H1 (cell line): ENCODE data around the gene SYK. TPM values are rescaled to one million over a fixed set of nuclear protein-coding genes. Genes with fewer than 3 reads are reported as not detected.

ENCODE experiments used
- CTCF ChIA-PET: fragments of 300-600 bp; sonication (Branson Sonifier 250); formaldehyde crosslinking; loops from one replicate; lab custom pipeline; 2021; ENCODE audit not compliant: partially characterized antibody; lab: Charles Lee
- POLR2A ChIA-PET: fragments of 300-600 bp; sonication (Branson Sonifier 250); formaldehyde crosslinking; loops from one replicate; lab custom pipeline; 2021; ENCODE audit warnings: inconsistent platforms; ENCODE audit not compliant: partially characterized antibody; lab: Charles Lee
- DNase-seq, 2 experiments: peaks; one replicate each; pipeline versions ENCODE4 v3.0.0 to v3.0.0-alpha.2; 2010 to 2022; ENCODE audit warnings: low spot score in 2 of 2, low read depth in 1 of 2, mixed read lengths in 1 of 2
- FAIRE-seq: peaks from 2 replicates; lab custom pipeline; 2011; peaks lifted over from hg19 to GRCh38; lab: Jason Lieb, UNC
- H2AFZ ChIP-seq: 2 replicates; pipeline ENCODE4 v1.8.1; 2012; ENCODE audit warnings: low read length, inconsistent platforms
- H2AK5ac ChIP-seq: 2 replicates; pipeline ENCODE4 v1.6.1; 2013; ENCODE audit warnings: low read depth, low read length
- H2BK120ac ChIP-seq: replicated peaks from 2 replicates; pipeline ENCODE3; 2013; ENCODE audit warnings: low read depth, low read length, inconsistent platforms
- H2BK12ac ChIP-seq: 2 replicates; pipeline ENCODE4 v1.6.1; 2013; ENCODE audit warnings: low read depth, low read length
- H2BK15ac ChIP-seq: 2 replicates; pipeline ENCODE4 v1.6.1; 2013; ENCODE audit warnings: low read length
- H2BK20ac ChIP-seq: 2 replicates; pipeline ENCODE4 v1.6.1; 2013; ENCODE audit warnings: low read length
- H2BK5ac ChIP-seq: 2 replicates; pipeline ENCODE4 v1.6.1; 2013; ENCODE audit warnings: low read depth, low read length
- H3K14ac ChIP-seq: 2 replicates; pipeline ENCODE4 v1.6.1; 2013; ENCODE audit warnings: inconsistent platforms; ENCODE audit not compliant: insufficient read length
- H3K18ac ChIP-seq: 2 replicates; pipeline ENCODE4 v1.6.1; 2013; ENCODE audit warnings: low read length; ENCODE audit errors: extremely low read depth
- H3K23ac ChIP-seq: 2 replicates; pipeline ENCODE4 v1.6.1; 2013; ENCODE audit warnings: inconsistent platforms; ENCODE audit not compliant: insufficient read length
- H3K23me2 ChIP-seq: 2 replicates; pipeline ENCODE4 v1.6.1; 2013; ENCODE audit warnings: low read depth, low read length
- H3K27ac ChIP-seq: 2 replicates; pipeline ENCODE4 v1.6.1; 2011; ENCODE audit warnings: low read depth, low read length, inconsistent platforms
- H3K27me3 ChIP-seq, 4 experiments: replicated peaks in 1 of 4; 1 replicate in 1 of 4; 2 replicates in 3 of 4; pipeline versions ENCODE4 v1.6.1 to v1.8.1; 2011 to 2013; ENCODE audit warnings: low read length in 3 of 4, mild to moderate bottlenecking in 3 of 4, inconsistent platforms in 2 of 4, mixed read lengths in 2 of 4, moderate library complexity in 1 of 4; ENCODE audit not compliant: control insufficient read depth in 3 of 4, insufficient read depth in 3 of 4; ENCODE audit errors: extremely low read depth in 1 of 4
- H3K36me3 ChIP-seq, 4 experiments: 2 replicates each; pipeline versions ENCODE4 v1.6.1 to v1.8.1; 2011 to 2013; ENCODE audit warnings: mild to moderate bottlenecking in 4 of 4, low read length in 3 of 4, moderate library complexity in 2 of 4, control low read depth in 1 of 4, inconsistent platforms in 1 of 4; ENCODE audit not compliant: insufficient read depth in 4 of 4, control insufficient read depth in 2 of 4
- H3K4ac ChIP-seq: replicated peaks from 2 replicates; pipeline ENCODE3; 2013; ENCODE audit warnings: low read length, low read depth, mixed read lengths, inconsistent platforms; ENCODE audit not compliant: insufficient read length
- H3K4me1 ChIP-seq, 4 experiments: replicated peaks in 1 of 4; 1 replicate in 1 of 4; 2 replicates in 3 of 4; pipeline versions ENCODE4 v1.6.1 to v1.8.1; 2011 to 2013; ENCODE audit warnings: low read length in 3 of 4, inconsistent platforms in 2 of 4, mixed read lengths in 1 of 4; ENCODE audit not compliant: insufficient read depth in 4 of 4, control insufficient read depth in 3 of 4
- H3K4me2 ChIP-seq, 2 experiments: 2 replicates each; pipeline versions ENCODE4 v1.6.1 to v1.8.1; 2011 to 2013; ENCODE audit warnings: low read depth in 2 of 2, low read length in 2 of 2, control low read depth in 1 of 2, inconsistent platforms in 1 of 2, mild to moderate bottlenecking in 1 of 2; ENCODE audit not compliant: insufficient read depth in 1 of 2
- H3K4me3 ChIP-seq, 4 experiments: fragments of 200-600, 300-600 bp in 1 of 4; sonication (generic), shearing (Covaris generic), sonication (Bioruptor Twin) in 1 of 4; 2 replicates each; pipeline versions ENCODE4 v1.5.1 to v1.8.1; 2011 to 2016; ENCODE audit warnings: low read length in 4 of 4, low read depth in 3 of 4, control low read depth in 2 of 4, inconsistent platforms in 2 of 4, mild to moderate bottlenecking in 2 of 4, mixed read lengths in 1 of 4, moderate library complexity in 1 of 4; ENCODE audit not compliant: insufficient read depth in 2 of 4; ENCODE audit errors: extremely low read depth in 1 of 4
- H3K56ac ChIP-seq: replicated peaks from 2 replicates; pipeline ENCODE3; 2013; ENCODE audit warnings: low read depth, mild to moderate bottlenecking, mixed read lengths, low read length, inconsistent platforms; ENCODE audit not compliant: insufficient read length
- H3K79me1 ChIP-seq: 2 replicates; pipeline ENCODE4 v1.6.1; 2013; ENCODE audit warnings: low read depth, low read length, control low read depth
- H3K79me2 ChIP-seq, 2 experiments: 2 replicates each; pipeline versions ENCODE4 v1.6.1 to v1.8.1; 2012 to 2013; ENCODE audit warnings: low read length in 2 of 2, mild to moderate bottlenecking in 2 of 2, inconsistent platforms in 1 of 2; ENCODE audit not compliant: insufficient read depth in 2 of 2, control insufficient read depth in 1 of 2
- H3K9ac ChIP-seq, 4 experiments: replicated peaks in 1 of 4; 1 replicate in 1 of 4; 2 replicates in 3 of 4; pipeline versions ENCODE4 v1.6.1 to v1.8.1; 2011 to 2013; ENCODE audit warnings: low read depth in 3 of 4, low read length in 3 of 4, control low read depth in 2 of 4, mild to moderate bottlenecking in 2 of 4, moderate library complexity in 2 of 4, inconsistent platforms in 1 of 4; ENCODE audit errors: extremely low read depth in 1 of 4
- H3K9me3 ChIP-seq, 2 experiments: 2 replicates each; pipeline versions ENCODE4 v1.6.1 to v1.8.1; 2012 to 2013; ENCODE audit warnings: mild to moderate bottlenecking in 2 of 2, moderate library complexity in 2 of 2, control low read depth in 1 of 2, inconsistent platforms in 1 of 2, low read depth in 1 of 2, low read length in 1 of 2, mixed read lengths in 1 of 2; ENCODE audit not compliant: insufficient read depth in 2 of 2
- H4K20me1 ChIP-seq, 2 experiments: replicated peaks in 1 of 2; 2 replicates each; pipeline versions ENCODE3 to v1.8.1; 2011 to 2013; ENCODE audit warnings: inconsistent platforms in 2 of 2, low read length in 2 of 2, mild to moderate bottlenecking in 1 of 2; ENCODE audit not compliant: insufficient read depth in 2 of 2, control insufficient read depth in 1 of 2
- H4K5ac ChIP-seq: 2 replicates; pipeline ENCODE4 v1.6.1; 2013; ENCODE audit warnings: low read length, low read depth, mixed read lengths, inconsistent platforms; ENCODE audit not compliant: insufficient read length
- H4K8ac ChIP-seq: 2 replicates; pipeline ENCODE4 v1.8.0; 2013; ENCODE audit warnings: mild to moderate bottlenecking, moderate library complexity, low read length, inconsistent platforms; ENCODE audit not compliant: insufficient read depth; ENCODE audit errors: extremely low read depth
- H4K91ac ChIP-seq: replicated peaks from 2 replicates; pipeline ENCODE3; 2013; ENCODE audit warnings: low read length, mixed read lengths, inconsistent platforms; ENCODE audit not compliant: insufficient read length
- ASH2L ChIP-seq: fragments of 200-600, 300-600 bp; sonication (generic); IDR thresholded peaks from one replicate; pipeline ENCODE4 v1.7.1; 2017; ENCODE audit warnings: low read length
- BACH1 ChIP-seq: IDR thresholded peaks from 2 replicates; pipeline ENCODE4 v1.6.1; 2012; ENCODE audit warnings: low read length, improper control_type of control experiment
- CREB1 ChIP-seq: IDR thresholded peaks from 2 replicates; pipeline ENCODE4 v1.6.1; 2012; ENCODE audit warnings: inconsistent platforms
- CTBP2 ChIP-seq: IDR thresholded peaks from 2 replicates; pipeline ENCODE4 v1.7.0; 2011; ENCODE audit warnings: borderline replicate concordance, mild to moderate bottlenecking, moderate library complexity, mixed read lengths, low read length; ENCODE audit not compliant: insufficient read depth, insufficient read length
- EGR1 ChIP-seq: IDR thresholded peaks from 2 replicates; pipeline ENCODE4 v1.6.1; 2011; ENCODE audit warnings: low read depth, low read length, borderline replicate concordance
- GTF2F1 ChIP-seq: IDR thresholded peaks from 2 replicates; pipeline ENCODE4 v1.6.1; 2012; ENCODE audit warnings: low read depth, low read length, improper control_type of control experiment, borderline replicate concordance
- JUN ChIP-seq: IDR thresholded peaks from 2 replicates; pipeline ENCODE4 v1.6.1; 2011; ENCODE audit warnings: low read depth, mild to moderate bottlenecking, improper control_type of control experiment, low read length
- PHF8 ChIP-seq: fragments of 200-600 bp; sonication (generic); conservative IDR thresholded peaks from 2 replicates; pipeline ENCODE4 v1.7.1; 2012; ENCODE audit warnings: low read depth, mild to moderate bottlenecking, inconsistent platforms, low read length, moderate library complexity
- POLR2A ChIP-seq, 2 experiments: IDR thresholded peaks; 1 replicate in 1 of 2; 2 replicates in 1 of 2; pipeline ENCODE4 v1.6.1; 2011; ENCODE audit warnings: low read depth in 2 of 2, low read length in 2 of 2, mild to moderate bottlenecking in 2 of 2; ENCODE audit errors: control extremely low read depth in 1 of 2
- SIN3A ChIP-seq, 2 experiments: IDR thresholded peaks in 1 of 2; conservative IDR thresholded peaks in 1 of 2; 2 replicates each; pipeline ENCODE4 v1.6.1; 2011 to 2012; ENCODE audit warnings: low read length in 2 of 2, improper control_type of control experiment in 1 of 2, low read depth in 1 of 2, mild to moderate bottlenecking in 1 of 2
- SRF ChIP-seq: IDR thresholded peaks from 2 replicates; pipeline ENCODE4 v1.6.1; 2011; ENCODE audit warnings: mild to moderate bottlenecking, low read depth, low read length, moderate library complexity
- TBP ChIP-seq: IDR thresholded peaks from 2 replicates; pipeline ENCODE4 v1.6.1; 2011; ENCODE audit warnings: low read depth, low read length, improper control_type of control experiment
- TEAD4 ChIP-seq: IDR thresholded peaks from 2 replicates; pipeline ENCODE4 v1.6.1; 2012; ENCODE audit warnings: low read depth, low read length, inconsistent platforms, mixed read lengths
- USF2 ChIP-seq: IDR thresholded peaks from 2 replicates; pipeline ENCODE4 v1.6.1; 2011; ENCODE audit warnings: low read length, improper control_type of control experiment
- ZNF274 ChIP-seq: IDR thresholded peaks from 2 replicates; pipeline ENCODE4 v1.7.0; 2012; ENCODE audit warnings: low read length, borderline replicate concordance; ENCODE audit errors: extremely low read depth
- WGBS, 2 experiments: shearing (Covaris generic) in 1 of 2; methylation state at CpG; one replicate each; pipeline versions ENCODE4 v1.1.6 to v1.1.7; 2013 to 2015; ENCODE audit warnings: low lambda C conversion rate in 2 of 2, mixed read lengths in 2 of 2, inconsistent platforms in 1 of 2, low coverage in 1 of 2, missing lambda C conversion rate in 1 of 2; ENCODE audit not compliant: insufficient replicate concordance in 2 of 2, insufficient coverage in 1 of 2, insufficient read length in 1 of 2; ENCODE audit errors: extremely low coverage in 1 of 2, missing lambda C conversion rate in 1 of 2; 5-methylcytosine and 5-hydroxymethylcytosine counted together
- polyA plus RNA-seq, 7 experiments: library from polyadenylated mRNA; depleted of rRNA in 3 of 7; stranded (reverse) in 5 of 7; unstranded in 2 of 7; fragments of >200 nt in 5 of 7; fragments of 200-250 nt in 2 of 7; gene quantifications; 1 replicate in 5 of 7; 2 replicates in 1 of 7; 4 replicates in 1 of 7; pipeline versions ENCODE4 v1.2.1 to v1.2.3, GENCODE V29; 2011 to 2013; ENCODE audit warnings: missing spikeins in 2 of 7, mixed read lengths in 2 of 7
- total RNA-seq: library from RNA; stranded (reverse); fragmentation: NEBNext Ultra II Directional; extraction: Animal tissue kit (Norgen Biotek cat#: 25700); gene quantifications from 2 replicates; pipeline ENCODE4 v1.2.1, GENCODE V29; 2021

Gene SYK
- total and polyA plus RNA-seq, 2 of the 8 experiments (the other 6 are each of a cell fraction or from before 2014, with no cell fraction given) = 1.5 to 4.4 TPM

DNA sequence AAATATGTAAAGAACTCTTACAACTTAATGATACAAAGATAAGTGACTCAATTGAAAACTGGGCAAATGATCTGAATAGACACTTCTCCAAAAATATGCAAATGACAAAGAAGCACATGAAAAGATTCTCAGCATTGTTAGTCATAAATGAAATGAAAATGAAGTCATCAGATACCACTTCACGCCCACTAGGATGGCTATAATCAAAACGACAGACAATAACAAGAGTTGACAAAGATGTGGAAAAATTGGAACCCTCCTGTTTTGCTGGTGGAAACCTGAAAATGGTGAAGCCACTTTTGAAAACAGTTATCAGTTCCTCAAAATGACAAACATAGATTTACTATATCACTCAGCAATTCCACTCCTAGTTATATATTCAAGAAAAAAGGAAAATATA lies 7.9 kb upstream of the SYK start:
- no peaks in the 10 kb centered on the region for H3K79me1 ChIP-seq
- ChIA-PET CTCF (no interaction called here), POLR2A (no interaction called here)
- no peak overlapping the region for H3K27ac ChIP-seq
- no peak overlapping the region for H2AK5ac ChIP-seq
- H2BK5ac ChIP-seq = no peak overlapping the region
- H4K5ac ChIP-seq = no peak overlapping the region
- H3K23ac ChIP-seq = no peak overlapping the region
- H3K4me3 ChIP-seq = no peak overlapping the region
- no peak overlapping the region for H2BK20ac ChIP-seq
- no peak for DNase-seq
- no peak overlapping the region for H2BK120ac ChIP-seq
- no peak overlapping the region for H2BK12ac ChIP-seq
- H3K4me2 ChIP-seq = no peak overlapping the region
- no peak overlapping the region for H3K14ac ChIP-seq
- no peaks in the 10 kb centered on the region; a peak in 1 of 7 replicates for H3K4me1 ChIP-seq
- no peaks in the 10 kb centered on the region for H3K36me3 ChIP-seq
- FAIRE-seq = no peak
- no peak overlapping the region for H3K9ac ChIP-seq
- H4K91ac ChIP-seq = no peak overlapping the region
- H2BK15ac ChIP-seq = no peak overlapping the region
- no peak overlapping the region for H3K4ac ChIP-seq
- no peak overlapping the region for H3K56ac ChIP-seq
- no peaks in the 10 kb centered on the region for H3K23me2 ChIP-seq
- H4K20me1 ChIP-seq = no peaks in the 10 kb centered on the region
- WGBS, 2 experiments = 94% methylated on average over 2 of the region's 2 CpGs; no CpG with 5 or more reads in 1 of the 2 experiments
- H3K9me3 ChIP-seq = no peaks in the 10 kb centered on the region
- no peak overlapping the region for H2AFZ ChIP-seq
- H4K8ac ChIP-seq = no peak overlapping the region
- H3K27me3 ChIP-seq = no peaks in the 10 kb centered on the region
- H3K79me2 ChIP-seq = no peaks in the 10 kb centered on the region
- H3K18ac ChIP-seq = no peak overlapping the region
- TF ChIP-seq TBP = no peak
- no peak for TF ChIP-seq GTF2F1
- no peak for TF ChIP-seq POLR2A (IDR thresholded peaks at IDR 0.05; ENCODE audit: control extremely low read depth in 1 of 2, low read depth in 2 of 2, low read length in 2 of 2)
- no peak for TF ChIP-seq EGR1
- no peak for TF ChIP-seq TEAD4
- no peak for TF ChIP-seq SRF
- no peak for TF ChIP-seq PHF8
- TF ChIP-seq SIN3A (conservative IDR thresholded peaks at IDR 0.05 in 1 of 2, IDR thresholded peaks at IDR 0.05 in 1 of 2; ENCODE audit: low read depth in 1 of 2, low read length in 2 of 2) = no peak
- TF ChIP-seq USF2 = no peak
- no peak for TF ChIP-seq CTBP2
- TF ChIP-seq BACH1 = no peak
- TF ChIP-seq CREB1 = no peak
- no peak for TF ChIP-seq ZNF274
- TF ChIP-seq JUN = no peak
- TF ChIP-seq ASH2L = no peak
